ENCODE measurements around the gene ASPN. TPM values are rescaled to one million over a fixed set of nuclear protein-coding genes. Genes with fewer than 3 reads are reported as not detected.

Gene ASPN
- total RNA-seq, 2 experiments from 2014 or later, result not detected

DNA sequence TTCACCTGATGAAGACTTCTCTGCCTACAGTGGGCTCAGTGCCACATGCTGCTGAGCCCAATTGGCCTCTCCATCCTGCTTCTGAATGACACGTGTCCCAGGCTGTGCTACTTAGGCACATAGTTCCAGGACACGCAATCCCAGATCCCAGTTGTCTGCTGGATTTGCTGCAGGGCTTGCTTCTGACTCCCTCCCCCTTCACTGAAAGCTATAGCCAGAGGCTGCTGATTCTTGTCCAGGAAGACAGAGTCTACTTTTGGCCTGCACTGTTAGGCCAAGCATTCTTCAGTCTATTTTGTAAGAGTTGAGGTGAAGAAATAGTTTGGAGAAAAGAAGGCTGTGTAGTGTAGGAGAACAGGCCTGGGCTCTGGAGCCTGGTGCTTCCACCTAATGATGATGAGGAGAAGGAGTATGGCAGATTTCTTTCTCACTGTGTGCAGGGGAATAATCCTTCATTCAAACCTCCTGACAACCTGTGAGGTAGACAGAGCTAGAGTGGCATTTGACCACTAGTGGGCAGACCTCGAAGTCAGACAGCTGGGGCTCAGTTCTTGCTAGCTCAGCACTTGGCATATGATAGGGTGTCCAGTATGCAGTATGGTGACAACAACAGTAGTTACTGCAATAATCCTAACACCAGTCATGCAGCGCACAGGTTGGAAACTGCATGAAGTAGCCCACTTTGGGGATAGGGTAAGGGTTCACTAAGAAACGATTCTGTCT lies 19.5 kb upstream of the ASPN start:
- ATAC-seq (peak; percentile 65), DNase-seq (peak; percentile 22)
- Mint-ChIP-seq H3K27me3 (no peaks in the 10 kb centered on the region), H3K9me3 (no peaks in the 10 kb centered on the region), H3K4me1 (ENCODE audit: low read depth) (no peaks in the 10 kb centered on the region), H3K36me3 (ENCODE audit: low read depth) (no peaks in the 10 kb centered on the region), H3K4me3 (no peak overlapping the region), H3K27ac (no peak overlapping the region)
- ChIA-PET POLR2A (no interaction called here), CTCF (interaction anchor here (1.0 kb wide), 1 partner anchor 15 kb away, joined by 3 read pairs; no protein-coding TSS in a partner anchor)
- peak; percentile 32 for TF ChIP-seq CTCF (IDR thresholded peaks at IDR 0.05)
- intact Hi-C loops (cut with micrococcal nuclease), result no loop called here

GRCh38 chr9:92500725-92501124 lies 18.4 kb upstream of the ASPN start:
- H3K4me1 Mint-ChIP-seq (ENCODE audit: low read depth), result no peaks in the 10 kb centered on the region
- no peak overlapping the region for H3K4me3 Mint-ChIP-seq
- intact Hi-C loops (cut with micrococcal nuclease), result no loop called here
- no peak overlapping the region for H3K27ac Mint-ChIP-seq
- no peak for TF ChIP-seq CTCF (IDR thresholded peaks at IDR 0.05)
- H3K36me3 Mint-ChIP-seq (ENCODE audit: low read depth), result no peaks in the 10 kb centered on the region
- no peaks in the 10 kb centered on the region for H3K9me3 Mint-ChIP-seq
- POLR2A ChIA-PET, result no interaction called here
- ATAC-seq (no peak), DNase-seq (no peak)
- CTCF ChIA-PET, result no interaction called here
- H3K27me3 Mint-ChIP-seq, result no peaks in the 10 kb centered on the region

DNA sequence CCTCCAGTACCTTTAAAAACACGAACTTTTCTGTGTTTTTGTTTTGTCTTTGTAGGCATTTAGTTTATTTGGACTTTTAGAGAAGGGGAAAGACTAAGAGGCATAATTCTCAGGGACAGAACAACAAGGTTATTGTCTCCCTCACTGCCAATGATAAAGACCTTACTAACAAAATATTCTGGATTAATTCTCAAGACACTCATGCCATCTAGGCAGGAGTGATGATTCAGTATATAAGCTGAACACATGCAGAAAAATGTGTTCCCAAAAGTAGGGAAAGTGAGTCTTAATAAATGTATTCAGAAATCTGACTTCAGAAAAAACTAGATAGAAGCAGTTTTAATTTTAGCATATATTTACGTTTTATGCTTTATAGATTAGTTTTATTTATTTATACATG lies 17.4 kb upstream of the ASPN start:
- Mint-ChIP-seq H3K36me3 (ENCODE audit: low read depth) (no peaks in the 10 kb centered on the region), H3K4me1 (ENCODE audit: low read depth) (no peaks in the 10 kb centered on the region), H3K27ac (no peak overlapping the region), H3K9me3 (no peaks in the 10 kb centered on the region), H3K27me3 (no peaks in the 10 kb centered on the region), H3K4me3 (no peak overlapping the region)
- intact Hi-C loops (cut with micrococcal nuclease), result no loop called here
- ChIA-PET POLR2A (no interaction called here), CTCF (no interaction called here)
- ATAC-seq (no peak), DNase-seq (no peak)
- TF ChIP-seq CTCF (IDR thresholded peaks at IDR 0.05), result no peak

DNA sequence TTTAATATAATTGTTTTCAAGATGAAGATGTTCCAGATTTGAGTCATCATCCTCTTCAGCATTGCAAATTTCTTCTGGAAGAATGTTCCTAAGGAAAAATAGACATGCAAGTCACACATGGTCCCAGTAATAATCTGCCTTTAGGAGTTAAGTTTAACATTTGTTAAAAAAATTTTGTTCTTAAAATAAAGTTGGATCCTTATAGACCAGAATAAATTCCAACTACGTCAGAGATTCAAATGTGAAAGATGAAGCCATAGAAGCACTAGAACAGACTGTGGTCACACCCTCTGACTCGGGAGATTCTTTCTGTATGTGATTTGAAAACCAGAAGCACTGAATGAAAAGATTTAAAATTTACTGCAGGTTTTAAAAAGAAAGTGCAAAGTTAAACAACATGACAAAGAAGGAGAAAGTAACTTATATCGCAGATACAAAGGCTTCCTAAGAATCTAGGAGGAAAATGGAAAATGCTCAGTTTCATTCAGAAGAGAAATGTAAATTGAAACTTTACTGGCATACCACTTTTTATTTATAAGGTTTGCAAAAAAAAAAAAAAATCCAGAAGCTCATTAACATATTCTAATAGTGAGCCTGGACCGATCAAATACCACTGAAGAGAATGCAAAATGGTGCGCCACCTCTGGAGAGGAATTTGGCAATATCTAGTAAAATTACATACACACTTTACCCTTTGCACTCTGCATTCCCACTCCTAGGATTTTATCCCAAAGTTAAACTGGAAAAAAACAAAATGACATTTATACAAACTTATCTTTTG lies 14.3 kb upstream of the ASPN start:
- no peaks in the 10 kb centered on the region for H3K36me3 Mint-ChIP-seq (ENCODE audit: low read depth)
- POLR2A ChIA-PET, result no interaction called here

More for the DNA sequence above, 14.3 kb upstream of the ASPN start:
- H3K27me3 Mint-ChIP-seq, result no peaks in the 10 kb centered on the region
- intact Hi-C loops (cut with micrococcal nuclease), result no loop called here
- CTCF ChIA-PET, result interaction anchor here (0.8 kb wide), 1 partner anchor 8 kb away, joined by 3 read pairs; no protein-coding TSS in a partner anchor
- H3K27ac Mint-ChIP-seq, result no peak overlapping the region
- H3K4me3 Mint-ChIP-seq, result no peak overlapping the region
- no peak for ATAC-seq
- H3K4me1 Mint-ChIP-seq (ENCODE audit: low read depth), result no peaks in the 10 kb centered on the region
- no peaks in the 10 kb centered on the region for H3K9me3 Mint-ChIP-seq
- no peak for TF ChIP-seq CTCF (IDR thresholded peaks at IDR 0.05)
- no peak for DNase-seq

Data from activated CD8-positive, alpha-beta T cell treated with anti-CD3 and anti-CD28 coated beads for 36 hours (primary cell).